Ecto neural progenitor cell (in vitro differentiated cells): ENCODE measurements around the gene FGFBP1.
A peak's percentile ranks its signal among the peaks of the same experiment; 100 is the strongest.

Experiments used
- DNase-seq: peaks from one replicate; pipeline ENCODE4 v3.0.0-alpha.2; 2018; ENCODE audit warnings: low spot score

FGFBP1 gene

DNA sequence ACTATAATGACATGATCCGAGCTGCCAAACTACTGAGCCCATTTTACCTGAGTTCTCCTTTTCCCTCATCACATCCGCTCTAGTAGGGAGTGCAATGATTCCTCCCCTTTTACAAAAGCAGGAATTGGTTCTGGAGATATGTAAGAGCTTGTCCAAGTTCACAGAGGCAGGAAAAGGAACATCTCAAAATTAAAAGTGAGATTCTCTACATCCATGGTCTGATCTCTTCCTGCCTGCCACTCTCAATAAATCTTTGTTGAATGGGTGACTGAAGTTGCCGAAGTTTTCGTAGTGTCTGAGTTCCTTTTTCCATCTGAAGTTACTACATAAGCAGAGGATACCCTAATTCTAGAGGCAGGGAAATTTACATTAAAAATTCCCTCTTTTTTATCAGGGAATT lies at the start of gene FGFBP1:
Gene FGFBP1, minus strand, starts transcription at position 101 of the 400 bp plus-strand sequence. CDS start 2,108 bp downstream, outside the sequence.
- no peak for DNase-seq

DNA sequence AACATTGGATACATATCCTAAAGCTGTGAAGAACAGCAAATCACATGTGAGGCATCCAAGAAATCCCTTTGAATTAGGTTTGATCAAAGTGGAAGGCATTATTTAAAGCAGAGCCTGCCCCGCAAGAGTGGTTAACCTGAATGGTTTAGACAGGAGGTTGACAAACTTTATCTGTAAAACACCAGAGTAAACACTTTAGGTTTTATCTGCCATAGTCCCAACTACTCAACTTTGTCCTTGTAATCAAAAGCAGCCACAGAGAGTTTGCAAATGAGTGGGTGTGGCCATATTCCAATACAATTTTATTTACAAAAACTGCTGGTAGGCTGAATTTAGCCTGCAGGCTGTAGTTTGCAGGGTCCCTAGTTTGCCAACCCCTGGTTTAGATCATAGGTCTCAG lies 49.7 kb upstream of the FGFBP1 start:
- no peak for DNase-seq

DNA sequence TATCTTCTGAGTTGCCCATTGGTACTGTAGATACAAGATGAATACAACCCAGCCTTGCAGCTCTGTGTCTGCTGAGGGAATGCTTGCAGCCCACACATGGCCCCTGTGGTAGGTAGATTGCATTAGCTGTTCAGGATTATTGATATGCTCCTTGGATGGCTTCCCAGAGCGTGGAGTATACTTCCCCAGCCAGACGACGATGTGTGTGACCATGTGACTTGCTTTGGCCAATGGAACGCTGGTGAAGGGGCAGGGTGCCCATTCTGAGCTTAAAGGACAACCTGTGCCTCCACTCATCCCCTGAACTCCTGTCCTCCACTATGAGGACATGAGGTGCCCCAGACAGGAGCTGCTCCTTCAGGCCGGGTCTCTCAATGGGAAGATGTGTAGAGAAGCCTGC lies 48.4 kb upstream of the FGFBP1 start:
- no peak for DNase-seq

DNA sequence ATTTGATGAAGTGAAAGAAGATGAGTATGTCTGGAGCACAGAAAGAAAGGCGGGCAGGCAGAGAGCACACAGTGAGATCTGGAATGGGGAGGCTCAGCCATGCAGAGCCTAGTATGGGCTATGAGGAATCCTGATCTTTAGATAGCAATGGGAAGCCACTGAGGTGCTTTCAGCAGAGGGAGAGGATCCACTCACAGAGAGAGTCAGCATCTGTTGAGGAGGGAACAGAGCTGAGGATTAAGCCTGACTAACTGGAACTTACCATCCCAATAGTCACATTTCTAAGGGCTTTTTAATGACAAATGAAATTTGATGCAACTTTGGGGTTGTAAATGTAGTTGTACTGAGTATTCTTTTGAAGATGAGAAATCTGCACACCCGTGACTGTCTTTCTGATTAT lies 45.1 kb upstream of the FGFBP1 start:
- DNase-seq: no peak

DNA sequence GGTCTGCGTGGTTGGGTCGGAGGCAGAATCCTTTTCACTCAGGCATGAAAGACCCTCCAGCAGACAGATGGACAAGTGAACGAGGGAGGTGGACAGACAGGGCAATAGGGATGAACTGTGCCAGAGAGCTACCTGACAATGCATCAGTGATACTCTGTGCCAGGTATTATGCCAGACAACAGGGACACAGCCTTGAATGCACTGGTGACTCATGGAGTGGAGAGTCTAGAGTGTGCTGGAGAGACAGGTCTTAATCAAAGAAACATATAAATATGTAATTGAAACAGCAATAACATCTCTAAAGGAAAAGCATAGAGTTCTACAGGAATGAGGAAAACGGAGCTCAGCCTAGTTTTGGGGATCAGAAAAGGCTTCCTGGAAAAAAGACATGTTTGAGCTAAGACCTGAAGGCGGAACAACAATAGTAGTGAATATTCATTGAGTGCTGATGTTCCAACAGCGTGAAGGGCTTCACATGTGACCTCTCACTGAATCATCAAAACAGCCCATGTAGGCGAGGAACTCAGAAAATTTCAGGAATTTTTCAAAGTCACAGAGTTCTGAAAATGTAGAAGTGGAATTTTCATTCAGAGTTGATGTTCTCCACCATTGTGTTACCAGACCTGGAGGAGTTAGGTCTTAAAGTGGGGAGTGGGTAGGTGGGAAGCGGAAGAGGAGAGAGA lies 44.4 kb upstream of the FGFBP1 start:
- DNase-seq: no peak

DNA sequence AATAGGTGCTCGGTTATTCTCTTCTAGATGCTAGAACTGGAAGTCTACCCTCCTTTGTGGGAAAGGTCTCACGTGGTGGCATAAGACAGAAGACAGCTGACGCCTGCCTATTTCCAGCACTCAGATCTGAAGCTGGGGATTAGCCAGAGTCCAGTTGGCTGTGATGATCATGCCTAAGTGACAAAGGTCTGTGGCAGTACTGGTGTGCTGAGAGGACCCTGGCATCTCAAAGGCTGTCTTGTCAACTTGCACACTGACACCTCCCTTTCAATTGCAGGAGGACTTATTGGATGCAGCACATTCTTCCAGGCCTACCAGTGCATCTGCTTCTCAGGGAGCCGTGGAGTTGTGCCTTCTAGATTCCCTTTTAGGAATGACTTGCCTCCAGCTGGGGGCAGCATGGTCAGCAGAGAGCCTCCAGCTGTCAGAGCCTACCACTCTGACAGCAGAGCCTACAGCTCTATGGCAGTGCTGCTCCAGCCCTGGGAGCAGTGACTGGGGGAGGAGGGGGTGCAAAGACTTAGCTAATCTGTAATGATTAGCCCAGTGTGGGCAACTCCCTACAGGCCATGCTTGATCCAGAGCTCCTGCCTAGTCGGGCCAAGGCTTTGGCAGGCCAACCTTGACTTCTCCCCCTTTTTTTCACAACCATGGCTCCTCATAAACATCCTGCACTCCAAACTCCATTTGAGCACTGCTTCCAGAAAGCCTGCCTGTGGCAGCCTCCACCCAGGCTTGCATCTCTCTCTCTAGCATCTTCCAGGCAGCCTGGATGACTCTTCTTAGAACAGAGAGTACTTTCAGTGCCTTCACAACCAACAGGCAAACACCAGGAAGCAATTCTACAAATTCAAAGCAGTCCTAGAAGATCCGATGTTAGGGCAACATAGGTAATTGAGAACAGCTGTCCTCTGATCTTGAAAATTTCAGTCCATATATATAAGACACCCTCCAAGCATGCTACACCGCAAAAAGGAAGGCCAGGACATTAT lies 38.2 kb upstream of the FGFBP1 start:
- DNase-seq: no peak

DNA sequence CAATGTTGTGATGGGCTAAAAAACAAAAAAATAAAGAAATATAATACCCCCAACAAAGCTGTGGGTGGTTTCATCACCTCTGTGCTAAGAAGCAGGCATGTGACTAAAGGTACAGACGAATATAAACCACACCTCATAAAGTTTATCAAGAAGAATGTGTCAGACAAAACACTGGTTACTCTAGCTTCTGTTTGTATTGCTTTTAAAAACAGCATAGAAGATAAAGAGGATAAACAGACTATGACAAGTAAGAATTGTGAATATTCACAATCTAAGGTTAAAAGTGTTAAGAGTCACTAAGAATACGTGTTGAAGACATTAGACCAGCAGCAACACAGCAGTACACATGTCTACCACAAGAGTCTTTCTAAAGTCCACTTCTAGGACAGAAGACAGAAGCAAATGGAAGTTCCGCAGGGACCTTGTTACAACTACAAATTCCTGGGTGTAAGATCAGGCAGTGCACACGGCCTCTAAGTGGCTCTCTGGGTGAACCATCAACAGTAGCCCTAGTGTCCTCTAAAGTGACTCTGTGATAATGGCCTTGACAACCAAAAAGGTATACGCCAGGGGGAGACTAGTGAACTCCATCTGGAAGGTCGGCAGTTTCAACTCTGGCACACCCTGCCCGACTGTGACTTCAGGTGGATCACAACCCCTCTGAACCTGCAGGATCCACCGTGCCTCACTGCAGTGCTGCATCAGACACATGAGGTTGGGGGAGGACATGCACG lies 32.7 kb upstream of the FGFBP1 start:
- no peak for DNase-seq

DNA sequence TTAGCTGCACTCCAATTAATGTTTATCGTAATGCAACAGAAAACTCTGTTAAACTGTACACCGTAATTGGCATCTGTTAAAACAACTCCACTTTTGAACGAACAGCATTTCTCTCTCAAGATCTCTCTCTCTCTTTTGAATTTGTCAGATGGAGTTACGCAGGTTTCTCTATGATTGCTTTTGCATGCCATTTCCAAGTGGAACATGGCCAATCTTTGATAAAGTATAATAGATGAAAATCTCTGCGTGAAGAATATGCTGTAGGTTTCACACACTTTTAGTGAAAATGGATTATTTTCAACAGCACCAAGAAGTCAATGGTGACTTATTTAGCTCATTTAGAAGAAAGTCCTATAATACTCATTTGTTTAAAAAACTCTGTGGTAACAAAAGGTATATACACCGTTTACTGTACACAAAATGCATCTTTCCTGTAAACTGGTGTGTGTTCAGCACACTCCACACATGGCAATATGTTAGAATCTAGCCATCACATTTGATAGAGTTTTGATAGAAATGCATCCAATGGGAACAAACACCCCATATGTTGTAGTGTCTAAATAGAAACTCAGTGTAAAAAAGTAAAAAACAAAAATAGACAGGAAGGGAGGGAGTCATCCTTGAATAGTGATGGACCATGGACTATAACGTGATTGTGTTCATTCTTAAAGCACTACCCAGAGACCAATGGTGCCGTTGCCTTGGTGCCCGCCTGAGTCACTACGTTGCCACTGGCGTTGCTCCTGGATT lies 30.2 kb upstream of the FGFBP1 start:
- DNase-seq: no peak

DNA sequence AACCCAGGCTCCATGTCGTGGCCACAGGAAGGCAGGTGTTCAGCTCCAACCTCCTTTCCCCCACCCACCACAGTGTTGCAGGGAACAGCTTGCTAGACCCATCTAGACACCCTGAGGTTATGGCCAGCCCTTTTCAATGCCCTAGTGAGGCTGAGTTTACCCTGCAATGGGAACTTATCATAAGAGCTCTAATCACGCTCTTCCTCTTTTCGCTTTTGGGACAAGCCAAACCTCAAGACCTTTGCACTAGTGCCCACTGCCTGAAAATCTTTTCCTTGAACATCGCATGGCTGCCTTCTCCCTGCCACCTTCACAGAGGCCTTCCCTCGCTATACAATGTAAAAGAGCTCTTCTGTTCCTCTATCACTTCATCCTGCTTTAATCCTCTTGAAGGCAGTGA lies 26.8 kb upstream of the FGFBP1 start:
- DNase-seq: no peak

DNA sequence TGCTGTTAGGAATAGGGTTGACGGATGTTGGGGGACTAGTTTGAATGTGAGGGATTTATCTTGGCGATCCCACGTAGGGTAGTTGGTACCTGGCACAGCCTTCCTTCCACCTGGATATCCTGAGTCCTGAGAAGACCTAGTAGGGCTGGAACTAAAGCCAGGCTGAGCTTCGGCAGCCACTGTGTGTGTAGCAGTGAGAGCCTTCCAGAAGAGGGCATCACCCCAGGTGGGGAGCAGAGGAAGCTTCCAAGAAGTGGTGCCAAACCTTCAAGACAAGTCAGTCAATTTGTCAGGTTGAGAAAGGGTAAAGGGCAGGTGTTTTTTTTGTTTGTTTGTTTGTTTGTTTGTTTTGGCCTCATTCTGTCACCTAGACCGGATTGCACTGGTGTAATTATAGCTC lies 25.6 kb upstream of the FGFBP1 start:
- DNase-seq: no peak

DNA sequence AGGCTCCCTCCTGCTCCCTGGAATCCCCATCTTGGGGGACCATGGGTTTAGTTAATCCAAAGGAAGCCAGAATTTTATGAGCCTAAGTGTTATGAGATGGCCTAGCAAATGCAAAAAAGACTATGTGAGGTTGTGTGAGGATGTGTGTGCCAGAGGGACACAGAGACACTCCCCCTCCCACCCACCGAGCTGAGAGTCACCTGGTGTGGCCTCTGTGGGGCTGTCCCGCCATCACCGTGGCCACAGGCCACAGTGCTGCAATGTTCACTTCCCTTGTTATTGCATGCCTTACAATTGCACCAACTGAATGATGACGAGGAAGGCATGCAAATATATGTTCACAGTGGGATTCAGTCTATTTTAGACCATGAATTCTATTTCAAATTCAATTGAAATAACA lies 25.0 kb upstream of the FGFBP1 start:
- no peak for DNase-seq

DNA sequence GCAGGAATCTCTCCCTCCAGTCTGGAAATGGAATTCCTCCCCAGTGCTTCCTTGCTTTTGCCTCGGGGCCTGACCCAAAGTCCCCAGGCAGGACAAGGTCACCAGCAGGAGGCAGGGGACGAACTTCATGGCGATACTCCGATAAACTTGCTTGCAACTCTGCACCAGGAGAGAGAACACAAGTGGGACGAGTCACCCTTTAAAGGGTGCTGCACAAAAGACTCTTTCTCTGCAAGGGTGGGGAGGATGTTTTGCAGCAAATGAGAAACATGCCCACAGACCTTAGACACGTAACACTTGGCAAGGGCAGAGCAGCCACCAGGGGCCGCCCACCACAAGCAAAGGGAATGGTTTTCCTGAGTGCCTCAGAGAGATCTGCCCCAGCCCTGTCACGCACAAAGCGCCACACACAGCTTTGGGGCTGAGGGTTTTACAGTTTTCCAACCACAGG lies 24.5 kb upstream of the FGFBP1 start, which contains the start of gene FGFBP2:
Gene FGFBP2, minus strand, starts transcription at position 175 of the 451 bp plus-strand sequence. Its CDS starts 46 bp downstream, at position 129.
- DNase-seq: peak; percentile 63

DNA sequence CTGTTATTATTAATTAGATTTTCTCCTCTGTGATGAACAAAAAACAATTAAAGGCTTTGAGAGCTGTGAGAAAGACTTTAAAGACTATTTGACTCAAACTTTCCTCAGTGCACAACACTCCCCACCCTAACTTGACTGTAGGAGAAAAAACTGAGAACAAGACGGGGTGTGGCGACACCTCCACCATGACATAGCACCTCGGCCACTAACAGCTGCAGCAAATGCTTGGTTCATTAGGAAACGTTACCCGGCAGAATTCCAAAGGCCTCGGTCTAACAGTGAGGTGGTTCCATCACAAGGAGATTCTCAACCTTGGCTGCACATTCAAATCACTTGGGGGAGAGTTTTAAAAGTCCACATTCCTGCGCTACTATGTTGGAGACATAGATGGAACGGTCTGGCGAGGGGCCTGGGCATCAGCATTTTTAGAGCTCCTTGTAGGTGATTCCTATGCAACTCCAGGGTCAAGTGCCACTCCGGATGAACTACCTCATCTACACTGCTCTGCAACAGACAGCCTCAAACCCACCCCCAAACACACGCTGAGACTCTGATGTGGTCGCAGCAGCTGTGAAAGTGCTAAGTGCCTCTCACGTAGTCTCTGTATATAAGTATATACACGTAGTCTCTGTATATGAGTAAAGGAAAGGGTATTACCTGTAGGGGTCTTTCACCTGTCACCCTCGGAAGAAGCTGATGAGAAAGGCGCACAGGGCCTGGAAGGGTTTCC lies 23.4 kb upstream of the FGFBP1 start:
- no peak for DNase-seq

DNA sequence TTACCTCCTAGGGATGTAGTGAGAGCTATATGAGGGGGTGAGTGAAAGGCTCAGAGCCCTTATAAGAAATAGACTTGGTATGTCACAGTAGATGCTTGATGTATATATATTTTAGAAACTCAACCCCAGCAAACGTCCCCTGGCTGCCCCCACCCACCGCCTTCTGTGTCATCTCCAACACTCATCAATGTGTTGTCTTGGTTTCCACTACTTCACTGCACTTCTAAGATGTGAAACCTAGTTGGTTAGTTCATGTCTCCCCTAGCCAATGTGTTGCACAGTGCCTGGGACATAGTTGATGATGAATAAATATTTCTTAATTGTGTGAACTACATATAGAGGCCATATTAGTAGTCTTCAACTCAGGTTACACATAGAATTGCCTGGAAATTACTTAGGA lies 20.0 kb upstream of the FGFBP1 start:
- no peak for DNase-seq

DNA sequence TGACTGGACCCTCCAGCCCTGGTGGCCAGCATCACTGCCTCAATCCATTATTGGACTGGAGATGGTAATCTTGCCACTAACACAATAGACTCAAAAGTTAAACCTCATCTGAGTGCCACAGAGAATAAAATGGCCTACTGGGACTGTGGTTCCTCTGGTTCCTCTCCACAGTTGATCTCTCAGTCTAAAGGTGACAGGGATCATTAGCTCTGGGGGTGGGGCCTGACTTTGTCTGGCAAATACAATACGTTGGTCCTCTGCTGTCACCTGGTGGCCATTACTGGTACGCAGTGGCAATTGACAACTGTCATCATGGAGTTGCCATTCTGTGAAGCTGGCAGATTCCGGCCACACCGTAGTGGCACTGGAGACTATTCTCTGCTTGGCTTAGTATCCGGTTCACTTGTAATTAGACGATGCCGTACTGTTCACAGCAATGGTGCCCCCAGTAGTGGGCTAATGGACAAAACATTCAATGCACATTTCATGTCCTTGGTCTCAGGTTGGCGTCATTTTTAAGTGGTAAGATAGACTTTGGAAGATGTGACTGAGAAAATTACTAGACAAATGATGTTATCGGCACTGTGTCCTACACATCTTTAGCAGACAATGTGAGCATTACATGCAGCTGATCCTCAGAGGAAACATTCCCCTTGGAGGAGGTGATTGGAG lies 17.8 kb upstream of the FGFBP1 start:
- DNase-seq: peak; percentile 84

DNA sequence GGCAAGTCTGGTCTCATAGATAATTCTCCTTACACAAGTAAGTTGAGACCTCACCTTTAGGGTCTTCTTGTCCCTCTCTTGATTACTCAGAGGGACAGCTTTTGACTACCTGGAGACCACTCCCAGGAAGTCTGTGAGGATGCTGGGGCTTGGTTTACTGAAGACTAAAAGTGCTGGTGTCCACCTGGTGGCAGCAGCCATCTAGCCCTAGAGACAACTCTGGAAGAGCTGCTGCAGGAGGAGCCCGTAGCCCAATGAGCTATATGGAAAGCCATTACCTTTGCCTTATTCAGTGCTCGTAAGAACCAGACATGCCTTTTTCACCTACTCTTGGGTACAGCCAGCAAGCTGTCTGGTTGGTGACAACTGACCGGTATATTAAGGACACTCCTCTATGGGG lies 17.1 kb upstream of the FGFBP1 start:
- DNase-seq: no peak

DNA sequence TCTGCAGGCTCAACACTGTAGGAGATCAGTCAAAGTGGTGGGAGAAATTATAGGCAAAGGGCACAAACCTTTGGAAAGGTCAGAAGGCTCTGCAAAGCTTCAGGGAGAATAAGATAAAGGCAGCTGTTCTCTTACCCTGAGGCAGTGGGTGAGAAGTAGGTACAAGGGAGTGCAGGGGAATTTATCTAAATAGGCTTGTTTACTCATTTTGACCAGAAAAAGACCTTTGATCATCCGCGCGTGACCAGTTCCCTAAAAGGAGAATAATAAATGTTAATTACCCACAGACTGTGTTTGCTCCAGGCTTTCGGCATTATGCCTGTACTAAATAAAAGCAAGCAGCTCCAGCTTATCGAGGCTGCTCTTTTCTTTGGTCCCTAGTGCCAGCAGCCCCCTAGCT lies 15.1 kb upstream of the FGFBP1 start:
- DNase-seq: no peak

DNA sequence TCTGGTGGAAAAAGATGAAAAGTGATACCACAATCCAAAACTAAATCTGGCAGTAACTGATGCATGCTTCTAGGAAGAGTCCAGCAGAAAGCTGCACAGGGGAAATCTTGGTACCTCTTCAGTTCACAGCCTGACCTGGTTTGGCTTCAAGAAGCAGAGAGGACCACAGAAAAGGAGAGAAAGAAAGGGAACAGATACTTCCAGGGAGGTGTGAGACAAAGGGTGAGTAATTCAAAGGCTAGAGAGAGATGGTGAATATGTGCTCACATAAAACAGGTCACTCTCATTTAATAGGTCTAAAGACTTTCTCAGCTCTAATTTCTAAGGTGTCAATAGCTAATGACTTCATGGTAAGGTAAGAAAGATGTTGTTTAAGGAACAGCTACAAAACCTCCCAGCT lies 13.2 kb upstream of the FGFBP1 start:
- no peak for DNase-seq

DNA sequence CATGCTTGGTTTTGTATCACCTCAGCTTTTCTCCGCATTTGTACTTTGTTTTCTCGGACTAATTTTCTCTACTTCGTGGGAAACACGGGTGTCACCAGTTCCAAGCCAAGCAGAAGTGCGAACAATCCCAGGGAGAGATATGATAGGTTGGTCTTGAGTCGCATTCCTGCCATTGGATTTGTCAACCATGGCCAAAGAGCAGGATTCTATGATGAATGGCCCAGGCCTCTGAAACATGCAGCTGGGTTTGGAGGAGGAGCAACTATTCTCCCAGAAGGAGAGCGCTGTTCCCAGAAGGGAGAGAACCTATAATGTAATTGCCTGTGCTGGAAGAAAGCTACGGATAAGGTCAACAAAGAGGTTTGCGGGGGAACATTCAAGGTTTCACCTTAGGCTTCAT lies 10.3 kb upstream of the FGFBP1 start:
- no peak for DNase-seq

DNA sequence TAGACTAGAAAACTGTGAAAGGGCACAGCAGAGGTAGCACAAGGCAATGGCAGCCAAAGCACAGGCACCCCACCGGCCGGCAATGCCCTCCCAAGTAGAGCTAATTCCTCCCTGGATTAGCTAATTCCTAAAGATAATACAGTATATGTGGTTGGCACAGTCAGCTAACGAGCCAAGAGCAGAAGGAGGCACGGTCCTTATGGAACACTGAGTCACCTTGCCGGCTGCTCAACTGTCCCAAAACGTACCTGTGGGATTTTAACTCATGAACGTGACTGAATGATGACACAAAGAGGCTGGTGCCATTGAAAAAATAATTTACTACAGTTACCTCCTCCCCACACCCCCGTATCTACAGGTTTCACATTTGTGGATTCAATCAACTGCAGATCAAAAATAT lies 9.1 kb upstream of the FGFBP1 start:
- DNase-seq: no peak
